ENCODE measurements around the gene CCDC170. TPM values are rescaled to one million over a fixed set of nuclear protein-coding genes. Genes with fewer than 3 reads are reported as not detected.

The CCDC170 gene
- total and polyA plus RNA-seq, 2 of the 8 experiments (the other 6 are each of a cell fraction or from before 2014, with no cell fraction given): 0.06 to 0.09 TPM

- TF ChIP-seq CREB1 (IDR thresholded peaks at IDR 0.05): no peak
- TF ChIP-seq KDM5A (IDR thresholded peaks at IDR 0.05; ENCODE audit: low read length): no peak
- TF ChIP-seq TBP (IDR thresholded peaks at IDR 0.05; ENCODE audit: low read depth, low read length): no peak
- no peak for TF ChIP-seq ASH2L (IDR thresholded peaks at IDR 0.05; ENCODE audit: low read length)
- no peak for TF ChIP-seq RXRA (IDR thresholded peaks at IDR 0.05; ENCODE audit: insufficient read depth, low read depth, low read length)
- no peak for TF ChIP-seq NRF1 (IDR thresholded peaks at IDR 0.05; ENCODE audit: low read depth, low read length)
- TF ChIP-seq MAX (IDR thresholded peaks at IDR 0.05): no peak
- TF ChIP-seq RBBP5 (IDR thresholded peaks at IDR 0.05; ENCODE audit: borderline replicate concordance, low read depth, low read length): no peak
- no peak for TF ChIP-seq KDM4A (IDR thresholded peaks at IDR 0.05; ENCODE audit: low read depth, low read length, severe bottlenecking)
Measured at GRCh38 chr6:151493161-151493803, 535 bp upstream of the CCDC170 start (continued).
